ENCODE measurements around the gene MEA1.
"Not testable (repeated sequence)": the region's sequence is repeated elsewhere in the genome, so short reads cannot be mapped to it uniquely, and the experiment has no call there.

The MEA1 gene

DNA sequence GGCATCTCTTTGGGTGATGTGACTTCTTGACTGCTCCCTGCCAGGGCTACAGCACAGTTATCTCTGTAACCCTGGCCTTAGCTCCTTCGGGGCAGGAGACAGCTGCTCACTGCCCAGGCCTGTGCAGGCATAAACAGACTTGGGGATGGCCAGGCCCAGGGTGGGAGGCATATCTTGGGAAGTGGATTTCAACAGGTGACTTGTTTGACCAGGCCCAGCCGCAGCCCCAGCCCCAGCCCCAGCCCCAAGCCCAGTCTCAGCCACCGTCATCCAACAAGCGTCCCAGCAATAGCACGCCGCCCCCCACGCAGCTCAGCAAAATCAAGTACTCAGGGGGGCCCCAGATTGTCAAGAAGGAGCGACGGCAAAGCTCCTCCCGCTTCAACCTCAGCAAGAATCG lies 7.5 kb downstream of the MEA1 start:
- no peak for DNase-seq

DNA sequence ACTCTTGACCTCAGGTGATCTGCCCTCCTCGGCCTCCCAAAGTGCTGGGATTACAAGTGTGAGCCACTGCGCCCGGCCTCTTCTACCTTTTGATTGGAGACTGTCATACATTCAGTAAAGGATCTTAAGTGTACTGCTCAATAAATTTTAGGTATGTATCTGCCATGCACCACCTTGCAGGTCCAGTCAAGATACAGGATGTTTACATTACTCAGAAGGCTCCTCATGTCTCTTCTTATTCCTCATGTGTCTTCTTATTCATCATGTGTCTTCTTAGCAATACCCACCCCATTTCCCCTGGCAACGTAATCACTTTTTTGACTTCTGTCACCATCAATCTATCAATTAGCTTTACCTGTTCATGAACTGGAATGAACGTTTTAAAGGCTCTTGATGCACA lies 7.9 kb downstream of the MEA1 start:
- DNase-seq: no peak

GRCh38 chr6:43001843-43002242 lies 11.9 kb downstream of the MEA1 start:
- DNase-seq: no peak

DNA sequence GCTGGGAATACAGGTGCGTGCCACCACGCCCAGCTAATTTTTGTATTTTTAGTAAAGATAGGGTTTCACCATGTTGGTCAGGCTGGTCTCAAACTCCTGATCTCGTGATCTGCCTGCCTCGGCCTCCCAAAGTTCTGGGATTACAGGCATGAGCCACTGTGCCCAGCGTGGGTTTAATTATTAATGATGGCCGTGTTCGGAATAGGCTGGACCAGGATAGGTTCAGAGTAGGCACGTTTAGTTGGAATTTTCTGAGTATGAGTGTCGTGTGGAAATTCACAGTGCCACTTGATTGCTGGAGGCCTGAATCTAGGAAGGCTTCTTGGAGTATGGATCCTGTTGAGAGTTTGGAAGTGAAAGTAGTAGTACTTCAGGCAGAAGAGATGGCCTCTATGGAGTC lies 15.5 kb downstream of the MEA1 start:
- DNase-seq: not testable (repeated sequence)

DNA sequence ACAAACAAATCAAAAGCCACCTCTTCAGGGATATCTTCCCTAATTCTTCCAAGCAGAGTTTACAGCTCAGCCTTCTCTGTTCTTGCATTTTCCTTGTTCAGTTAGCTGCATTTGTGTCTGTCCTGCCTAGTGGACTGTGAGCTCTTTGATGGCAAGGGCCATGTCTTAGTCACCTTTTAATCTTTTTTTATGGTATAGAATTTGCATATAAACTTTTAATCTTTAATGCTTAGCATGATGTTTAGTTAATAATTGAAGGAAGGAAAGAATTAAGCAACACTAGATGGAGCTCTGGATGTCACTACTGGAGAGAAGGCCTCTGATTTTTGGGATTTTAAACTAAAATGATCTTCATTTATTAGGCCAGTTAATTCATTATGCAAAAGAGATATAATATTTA lies 17.2 kb downstream of the MEA1 start:
- peak in 1 of 2 experiments; percentile 17 for DNase-seq

- DNase-seq: no peak
Observed at GRCh38 chr6:42993445-42993844, 20.3 kb downstream of the MEA1 start.

DNA sequence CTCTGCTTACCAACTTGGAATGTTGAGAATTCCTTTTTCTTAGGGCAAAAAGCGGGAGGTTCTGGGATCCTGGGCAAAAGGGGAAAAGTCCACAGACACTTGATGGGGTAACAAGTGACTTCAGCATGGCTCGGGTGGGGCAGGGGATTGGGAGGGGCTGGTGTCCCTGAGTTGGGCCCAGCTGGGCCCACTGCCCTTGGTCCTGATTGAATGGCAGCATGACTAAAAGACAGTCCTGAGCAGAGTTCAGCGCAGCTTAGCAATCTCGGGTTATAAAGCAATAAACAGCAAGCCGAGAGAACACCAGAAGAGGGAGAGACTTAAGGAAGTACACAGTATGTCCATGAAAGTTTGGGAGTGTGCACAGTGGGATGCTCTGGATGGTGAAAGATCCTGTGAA lies 23.8 kb downstream of the MEA1 start:
- DNase-seq: no peak

DNA sequence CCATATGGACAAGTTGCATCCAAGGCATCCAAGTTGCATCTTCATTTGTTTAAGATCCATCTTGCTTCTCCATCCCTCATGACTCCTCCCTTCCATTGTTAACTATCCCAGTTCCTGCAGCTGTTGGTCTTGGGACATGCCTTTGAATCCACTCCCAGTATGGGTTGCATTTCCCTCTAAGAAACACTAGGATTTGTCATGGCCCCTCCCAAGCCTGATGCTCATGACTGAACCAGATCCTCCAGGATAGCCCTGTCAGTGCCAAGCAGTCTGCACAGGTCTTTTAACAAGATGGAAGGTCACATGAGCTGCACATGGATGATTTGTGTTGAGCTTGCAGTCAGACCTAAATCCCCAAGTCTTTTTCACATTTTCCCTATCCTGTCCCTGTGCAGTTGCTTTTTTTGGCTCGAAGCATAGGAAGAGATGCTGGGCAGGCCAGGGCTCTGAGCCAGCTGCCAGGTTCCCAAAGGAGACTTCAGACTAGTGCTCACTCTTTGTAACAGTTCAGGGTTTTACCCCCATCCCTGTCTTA lies 25.2 kb downstream of the MEA1 start:
- no peak for DNase-seq

DNA sequence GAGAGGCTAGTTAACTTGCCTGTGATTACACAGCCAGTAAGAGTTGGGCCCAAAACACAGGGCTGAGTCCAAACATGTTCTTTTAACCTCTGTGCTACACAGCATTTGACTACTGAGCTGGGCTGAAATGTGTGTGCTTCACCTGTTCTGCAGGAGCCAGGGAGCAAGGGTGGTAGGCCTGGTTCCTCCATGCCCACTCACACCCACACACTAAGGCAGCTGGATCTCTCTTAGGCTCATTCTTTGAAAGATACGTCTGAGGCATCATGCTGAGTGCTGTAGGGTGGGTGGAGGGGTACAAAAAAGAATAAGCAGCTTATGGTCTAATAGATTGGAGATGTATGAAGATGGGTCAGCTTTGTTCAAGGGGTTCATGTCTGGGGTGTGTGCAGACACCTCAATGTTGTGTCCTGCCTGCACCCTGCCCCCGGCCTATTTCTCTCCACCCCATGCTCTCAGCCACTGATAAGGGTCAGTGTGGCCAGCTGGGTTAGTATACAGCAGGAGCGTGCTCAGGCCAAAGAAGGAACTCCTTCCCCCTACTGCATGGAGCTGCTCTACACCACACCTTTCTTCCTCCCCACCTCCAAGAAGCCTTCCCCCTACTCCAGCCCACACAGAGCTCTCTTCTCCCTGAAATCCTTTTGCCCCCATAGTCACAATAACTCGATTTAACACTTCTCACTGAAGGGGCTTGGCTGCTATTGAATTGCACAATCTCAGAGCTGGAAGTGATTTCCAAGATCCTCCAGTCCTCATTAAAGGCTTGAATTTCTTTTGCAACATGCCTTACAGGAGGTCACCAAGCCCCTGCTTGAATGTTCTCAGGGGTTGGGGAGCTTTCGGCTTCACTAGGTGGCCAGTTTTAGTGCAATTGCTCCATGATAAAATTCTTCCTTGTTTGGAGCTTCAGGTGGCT lies 26.0 kb downstream of the MEA1 start:
- DNase-seq: no peak

GRCh38 chr6:42984924-42985475 lies 28.7 kb downstream of the MEA1 start:
- no peak for DNase-seq

- peak; percentile 98 to 99 for DNase-seq
Observed at GRCh38 chr6:42984001-42984923, 29.5 kb downstream of the MEA1 start, which contains the start of gene PPP2R5D. Gene PPP2R5D, plus strand, starts transcription at chr6:42984570. Its CDS starts 108 bp downstream, at chr6:42984678.

- no peak for DNase-seq
Observed at GRCh38 chr6:42981836-42982235, 31.9 kb downstream of the MEA1 start.

- peak in 1 of 2 experiments; percentile 65 for DNase-seq
Observed at GRCh38 chr6:42979523-42980177, 34.1 kb downstream of the MEA1 start.

GRCh38 chr6:42978839-42979522 lies 34.8 kb downstream of the MEA1 start, which contains the start of gene PEX6:
Gene PEX6, minus strand, starts transcription at chr6:42979181. Its CDS starts 31 bp downstream, at chr6:42979150.
- peak in 1 of 2 experiments; percentile 86 for DNase-seq

DNA sequence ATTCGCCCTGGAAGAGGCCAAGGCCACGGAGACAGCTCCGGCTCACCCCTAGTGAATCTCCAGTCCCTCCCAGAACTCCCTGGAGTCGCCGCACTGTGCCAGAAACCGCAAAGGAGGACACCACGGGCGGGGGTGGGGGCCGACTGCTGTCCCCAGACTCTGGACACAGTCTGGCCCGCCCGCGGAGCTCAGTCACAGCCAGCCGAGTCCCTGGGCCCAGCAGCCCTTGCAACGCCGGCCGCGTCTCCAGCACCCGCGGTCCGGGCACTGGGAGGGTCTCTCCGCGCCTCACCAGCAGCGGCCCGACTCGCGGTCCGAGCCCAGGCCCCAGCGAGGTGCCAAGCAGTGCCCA lies 35.3 kb downstream of the MEA1 start:
- no peak for DNase-seq

- DNase-seq: no peak
Observed at GRCh38 chr6:42974919-42975505, 38.7 kb downstream of the MEA1 start.

DNA sequence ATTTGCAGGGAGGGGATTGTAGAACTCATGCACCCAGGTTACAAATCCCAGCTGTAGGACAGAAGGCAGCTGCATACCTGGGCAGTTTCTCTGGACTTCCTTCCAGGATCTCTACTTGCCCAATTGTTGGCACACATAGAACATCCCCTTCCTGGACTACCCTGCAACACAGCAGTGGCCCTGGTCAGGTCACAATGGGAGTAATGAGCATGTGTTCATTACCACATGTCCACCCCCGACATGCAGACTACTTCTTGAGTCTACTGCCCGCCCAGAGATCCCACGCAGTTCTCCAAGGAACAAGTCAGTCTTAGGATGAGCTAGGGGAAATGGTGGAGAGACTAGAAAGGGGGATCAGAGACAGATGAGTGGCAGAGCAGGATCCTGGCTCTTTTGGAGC lies 39.8 kb downstream of the MEA1 start:
- no peak for DNase-seq

DNA sequence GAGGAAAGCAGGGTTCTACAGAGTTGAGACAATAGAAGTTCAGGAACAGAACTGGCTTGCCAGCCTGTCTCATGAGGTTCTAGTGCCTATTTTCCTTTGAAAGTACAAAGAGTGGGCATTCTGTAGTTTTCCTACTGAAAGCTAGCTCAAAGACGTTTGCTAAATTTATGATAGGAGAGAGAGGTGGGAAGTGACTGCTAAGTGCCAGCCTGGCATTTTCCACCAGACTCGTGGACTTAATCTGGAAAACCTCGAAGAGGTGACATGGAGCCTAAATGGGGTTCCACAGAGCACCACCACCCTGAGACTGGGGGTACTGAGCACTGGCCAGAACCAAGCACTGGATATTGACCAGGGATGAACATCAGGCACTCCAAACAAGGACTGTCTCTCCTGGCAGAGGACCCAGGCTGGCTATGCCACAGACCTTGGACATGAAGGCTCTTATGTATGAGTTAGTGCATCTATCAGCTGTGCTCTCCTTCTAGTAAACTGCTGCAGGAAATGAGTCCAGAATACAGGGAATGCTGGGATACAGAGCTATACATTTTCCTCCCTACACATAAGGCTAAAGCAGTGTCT lies 41.9 kb downstream of the MEA1 start:
- no peak for DNase-seq

DNA sequence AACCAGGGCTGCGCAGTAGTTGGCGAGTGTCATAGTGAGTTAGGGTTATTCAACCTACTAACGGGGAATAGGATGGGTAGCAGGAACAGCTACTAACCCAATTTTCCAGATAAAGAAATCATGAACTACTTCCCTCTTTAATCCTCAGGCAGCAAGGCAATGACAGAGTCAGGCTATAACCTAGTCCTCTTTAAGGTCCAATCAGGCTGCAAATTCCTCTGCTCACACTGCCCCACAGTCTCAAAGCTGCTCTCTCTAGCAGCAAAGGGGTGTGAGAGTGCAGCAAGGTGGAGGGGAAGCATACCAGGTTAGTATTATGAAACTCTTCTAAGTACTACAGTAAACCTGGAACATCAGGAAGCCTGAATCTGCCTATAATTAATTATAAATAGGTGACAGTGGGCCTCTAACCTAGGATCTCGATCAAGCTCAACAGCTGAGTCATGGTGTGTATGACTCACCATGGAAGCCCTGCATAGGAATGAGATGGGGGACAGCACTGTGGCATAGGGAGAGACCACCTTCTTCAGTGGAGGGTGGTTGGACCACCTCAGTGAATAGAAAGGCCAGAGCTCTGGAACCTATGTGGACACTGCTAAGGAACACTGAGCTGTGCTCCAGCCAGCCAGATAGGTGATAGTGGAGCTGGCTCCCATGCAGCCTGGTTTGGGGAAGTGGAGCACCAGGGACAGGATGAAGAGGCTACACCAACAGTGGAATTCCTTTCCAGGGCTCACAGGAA lies 42.7 kb downstream of the MEA1 start:
- no peak for DNase-seq

- DNase-seq: no peak
Observed at GRCh38 chr6:42969934-42970333, 43.8 kb downstream of the MEA1 start.
